ENCODE results near the gene ITGA2B. TPM values are rescaled to one million over a fixed set of nuclear protein-coding genes. Genes with fewer than 3 reads are reported as not detected.

ITGA2B gene
- total RNA-seq, 2 donors from 2014 or later = 0.33 to 1.8 TPM

DNA sequence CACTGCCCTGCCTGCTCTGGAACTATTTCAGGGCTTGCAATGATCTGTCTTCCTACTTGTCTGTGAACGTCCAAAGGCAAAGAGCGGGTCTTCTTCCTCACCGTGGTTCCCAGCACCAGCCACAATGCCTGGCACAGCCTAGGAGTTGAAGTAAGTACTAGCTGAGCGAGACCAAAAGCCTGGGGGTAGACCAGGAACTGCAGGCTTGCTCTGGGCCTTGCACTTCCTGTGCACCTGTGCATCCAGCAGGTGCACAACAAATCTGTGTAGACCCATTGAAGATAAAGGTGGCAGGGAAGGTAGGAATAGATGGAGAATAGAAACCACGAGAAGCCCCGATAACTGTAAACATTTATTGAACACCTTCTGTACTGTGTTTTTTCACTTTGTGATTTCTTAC lies 30.4 kb downstream of the ITGA2B start:
- intact Hi-C loops (cut with DNase I) = no loop called here
- no peak for TF ChIP-seq POLR2A (IDR thresholded peaks at IDR 0.05)
- TF ChIP-seq, protein P1, sequence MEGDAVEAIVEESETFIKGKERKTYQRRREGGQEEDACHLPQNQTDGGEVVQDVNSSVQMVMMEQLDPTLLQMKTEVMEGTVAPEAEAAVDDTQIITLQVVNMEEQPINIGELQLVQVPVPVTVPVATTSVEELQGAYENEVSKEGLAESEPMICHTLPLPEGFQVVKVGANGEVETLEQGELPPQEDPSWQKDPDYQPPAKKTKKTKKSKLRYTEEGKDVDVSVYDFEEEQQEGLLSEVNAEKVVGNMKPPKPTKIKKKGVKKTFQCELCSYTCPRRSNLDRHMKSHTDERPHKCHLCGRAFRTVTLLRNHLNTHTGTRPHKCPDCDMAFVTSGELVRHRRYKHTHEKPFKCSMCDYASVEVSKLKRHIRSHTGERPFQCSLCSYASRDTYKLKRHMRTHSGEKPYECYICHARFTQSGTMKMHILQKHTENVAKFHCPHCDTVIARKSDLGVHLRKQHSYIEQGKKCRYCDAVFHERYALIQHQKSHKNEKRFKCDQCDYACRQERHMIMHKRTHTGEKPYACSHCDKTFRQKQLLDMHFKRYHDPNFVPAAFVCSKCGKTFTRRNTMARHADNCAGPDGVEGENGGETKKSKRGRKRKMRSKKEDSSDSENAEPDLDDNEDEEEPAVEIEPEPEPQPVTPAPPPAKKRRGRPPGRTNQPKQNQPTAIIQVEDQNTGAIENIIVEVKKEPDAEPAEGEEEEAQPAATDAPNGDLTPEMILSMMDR (IDR thresholded peaks at IDR 0.05) = no peak
- no peak for DNase-seq
- ATAC-seq = no peak
- H3K27me3 ChIP-seq = no peaks in the 10 kb centered on the region
- no peaks in the 10 kb centered on the region for H3K36me3 ChIP-seq (replicated peaks in 1 of 2; ENCODE audit: insufficient read depth in 1 of 2, low read depth in 2 of 2)
- H3K27ac ChIP-seq = no peak overlapping the region
- no peak overlapping the region for H3K4me3 ChIP-seq
- WGBS, 2 donors = 61 to 70% methylated on average over 5 to 6 of the region's 6 CpGs
- no peaks in the 10 kb centered on the region for H3K9me3 ChIP-seq
- peaks cover 17% of the 10 kb centered on the region for H3K4me1 ChIP-seq

DNA sequence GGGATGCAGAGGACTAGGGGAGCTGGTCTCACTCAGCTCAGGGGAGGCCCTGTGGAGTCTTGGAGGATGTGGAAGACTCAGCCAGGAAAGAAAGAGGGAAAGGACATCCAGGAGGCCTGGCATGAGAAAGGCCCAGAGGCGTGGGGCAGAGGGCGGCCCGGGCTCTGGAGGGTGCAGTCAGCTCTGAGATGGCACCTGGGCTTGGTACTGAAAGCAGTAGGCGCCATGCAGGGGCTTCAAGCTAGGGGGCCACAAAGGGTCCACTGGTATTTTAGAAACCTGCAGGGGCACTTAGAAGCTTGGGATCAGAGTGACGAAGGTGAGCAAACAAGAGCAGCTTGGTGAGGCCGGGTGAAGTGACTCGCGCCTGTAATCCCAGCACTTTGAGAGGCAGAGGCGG lies 31.4 kb downstream of the ITGA2B start:
- DNase-seq = no peak
- Histone ChIP-seq H3K36me3 (replicated peaks in 1 of 2; ENCODE audit: insufficient read depth in 1 of 2, low read depth in 2 of 2) (no peaks in the 10 kb centered on the region), H3K27me3 (no peaks in the 10 kb centered on the region), H3K27ac (no peak overlapping the region), H3K4me1 (peaks cover 15% of the 10 kb centered on the region), H3K9me3 (no peaks in the 10 kb centered on the region), H3K4me3 (no peak overlapping the region)
- intact Hi-C loops (cut with DNase I) = no loop called here
- ATAC-seq = no peak
- 64 to 68% methylated on average over 9 of the region's 9 CpGs for WGBS, 2 donors
- TF ChIP-seq, protein P1 (IDR thresholded peaks at IDR 0.05) = no peak
- TF ChIP-seq POLR2A (IDR thresholded peaks at IDR 0.05) = no peak

DNA sequence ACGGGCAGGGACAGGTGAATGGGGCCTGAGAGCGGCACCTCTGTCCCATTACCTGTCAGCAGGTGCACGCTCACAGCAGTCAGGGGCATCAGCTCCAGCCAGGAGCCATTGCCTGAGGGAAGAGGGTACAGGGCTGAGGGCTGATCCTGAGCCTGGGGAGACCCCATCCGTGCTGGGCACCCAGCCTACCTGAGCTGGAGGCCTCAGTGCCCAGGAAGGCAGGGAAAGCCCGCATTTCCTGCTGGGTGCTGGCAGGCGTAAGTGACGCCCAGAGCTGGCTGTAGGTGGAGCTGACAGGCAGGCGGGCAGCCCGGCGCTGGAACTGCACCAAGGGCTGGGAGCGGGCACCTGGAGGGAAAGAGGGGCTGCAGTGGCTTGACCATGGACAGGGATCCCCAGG lies 33.2 kb downstream of the ITGA2B start:
- WGBS, 2 donors = 74 to 100% methylated on average over 2 to 9 of the region's 11 CpGs
- Histone ChIP-seq H3K9me3 (no peaks in the 10 kb centered on the region), H3K4me3 (no peak overlapping the region), H3K36me3 (replicated peaks in 1 of 2; ENCODE audit: insufficient read depth in 1 of 2, low read depth in 2 of 2) (peaks cover 8 to 15% of the 10 kb centered on the region in 2 donors), H3K27ac (no peak overlapping the region), H3K27me3 (no peaks in the 10 kb centered on the region), H3K4me1 (peaks cover 6% of the 10 kb centered on the region)
- ATAC-seq (no peak), DNase-seq (no peak)
- intact Hi-C loops (cut with DNase I) = no loop called here
- TF ChIP-seq, protein P1 (IDR thresholded peaks at IDR 0.05) = no peak

DNA sequence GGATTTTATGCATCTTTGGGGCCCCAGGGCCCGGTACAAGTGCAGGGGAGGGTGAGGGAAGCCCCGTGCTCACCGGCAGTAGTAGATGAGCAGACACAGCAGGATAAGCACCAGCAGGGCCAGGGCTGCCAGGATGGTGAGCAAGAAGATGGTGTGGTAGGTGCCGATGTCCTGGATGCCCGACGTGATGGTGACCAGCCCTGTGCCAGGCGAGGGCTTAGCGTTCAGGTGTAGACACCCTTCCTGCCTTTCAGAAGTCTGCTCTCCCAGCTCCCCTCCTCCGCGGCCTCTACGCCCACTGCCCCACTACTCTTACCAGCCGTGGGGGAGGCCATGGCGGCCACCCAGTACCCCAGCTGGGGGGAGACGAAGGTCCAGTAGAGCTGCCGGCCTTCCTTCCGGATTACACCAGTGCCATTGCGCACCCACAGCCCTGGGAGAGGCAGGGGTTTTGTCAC lies 33.8 kb downstream of the ITGA2B start:
- no peak for TF ChIP-seq POLR2A (IDR thresholded peaks at IDR 0.05)
- TF ChIP-seq, protein P1 (IDR thresholded peaks at IDR 0.05) = no peak
- 83% methylated on average over 16 to 17 of the region's 17 CpGs for WGBS, 2 donors
- no peaks in the 10 kb centered on the region for H3K9me3 ChIP-seq
- no peaks in the 10 kb centered on the region for H3K27me3 ChIP-seq
- no peak for ATAC-seq
- no peak overlapping the region for H3K27ac ChIP-seq
- peaks cover 8 to 15% of the 10 kb centered on the region in 2 donors for H3K36me3 ChIP-seq (replicated peaks in 1 of 2; ENCODE audit: insufficient read depth in 1 of 2, low read depth in 2 of 2)
- H3K4me1 ChIP-seq = peaks cover 6% of the 10 kb centered on the region
- DNase-seq = no peak
- intact Hi-C loops (cut with DNase I) = no loop called here
- no peak overlapping the region for H3K4me3 ChIP-seq
